Measurements from ENCODE around the gene HDAC3.

DNA sequence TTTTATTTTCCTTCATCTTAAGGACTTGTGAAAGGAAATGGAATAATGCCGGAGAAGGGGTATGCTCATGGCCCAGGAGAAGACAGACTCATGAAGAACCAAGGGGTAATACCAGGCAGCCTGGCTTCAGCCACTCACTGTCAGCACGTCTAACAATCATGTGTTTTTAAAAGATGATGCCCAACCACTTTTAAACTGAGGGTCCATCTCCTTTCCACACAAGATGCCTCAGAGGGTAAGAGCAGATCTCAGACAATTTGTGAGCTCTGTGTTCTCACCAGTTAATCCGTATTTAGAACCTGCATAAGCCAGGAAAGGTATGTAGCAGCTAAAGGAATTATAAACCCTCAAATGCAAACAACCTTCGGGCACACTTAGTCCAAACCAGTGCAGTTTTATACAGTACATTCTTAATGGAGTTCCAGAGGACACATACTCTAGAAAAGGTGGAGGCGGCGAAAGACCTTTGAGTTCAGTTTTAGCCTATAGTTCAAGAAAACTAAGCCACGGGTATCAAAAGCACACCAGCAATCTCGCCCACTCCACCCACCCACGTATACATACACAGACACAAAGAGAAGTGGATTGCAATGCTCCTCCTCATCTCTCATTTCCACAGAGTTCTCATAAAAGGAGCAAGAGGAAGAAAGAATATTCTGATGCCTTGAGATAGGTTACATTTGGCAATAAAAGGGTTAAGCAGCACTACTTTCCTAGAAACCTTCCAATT is 20.5 kb downstream of the HDAC3 start:
- TF ChIP-seq, protein P1, sequence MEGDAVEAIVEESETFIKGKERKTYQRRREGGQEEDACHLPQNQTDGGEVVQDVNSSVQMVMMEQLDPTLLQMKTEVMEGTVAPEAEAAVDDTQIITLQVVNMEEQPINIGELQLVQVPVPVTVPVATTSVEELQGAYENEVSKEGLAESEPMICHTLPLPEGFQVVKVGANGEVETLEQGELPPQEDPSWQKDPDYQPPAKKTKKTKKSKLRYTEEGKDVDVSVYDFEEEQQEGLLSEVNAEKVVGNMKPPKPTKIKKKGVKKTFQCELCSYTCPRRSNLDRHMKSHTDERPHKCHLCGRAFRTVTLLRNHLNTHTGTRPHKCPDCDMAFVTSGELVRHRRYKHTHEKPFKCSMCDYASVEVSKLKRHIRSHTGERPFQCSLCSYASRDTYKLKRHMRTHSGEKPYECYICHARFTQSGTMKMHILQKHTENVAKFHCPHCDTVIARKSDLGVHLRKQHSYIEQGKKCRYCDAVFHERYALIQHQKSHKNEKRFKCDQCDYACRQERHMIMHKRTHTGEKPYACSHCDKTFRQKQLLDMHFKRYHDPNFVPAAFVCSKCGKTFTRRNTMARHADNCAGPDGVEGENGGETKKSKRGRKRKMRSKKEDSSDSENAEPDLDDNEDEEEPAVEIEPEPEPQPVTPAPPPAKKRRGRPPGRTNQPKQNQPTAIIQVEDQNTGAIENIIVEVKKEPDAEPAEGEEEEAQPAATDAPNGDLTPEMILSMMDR (IDR thresholded peaks at IDR 0.05) = no peak
- TF ChIP-seq POLR2A (IDR thresholded peaks at IDR 0.05) = no peak
